Omental fat pad (tissue), 4 donors: ENCODE measurements around the gene SLC35B3. TPM values are rescaled to one million over a fixed set of nuclear protein-coding genes. Genes with fewer than 3 reads are reported as not detected.

Experiments
- ATAC-seq: fragments of 150-250 bp; one replicate; pipeline ENCODE4 v1.9.1; 2016; ENCODE audit warnings: mild to moderate bottlenecking, moderate library complexity; ENCODE audit not compliant: low FRiP score
- DNase-seq: peaks from one replicate; pipeline ENCODE4 v3.0.0-alpha.2; 2019; ENCODE audit warnings: low spot score
- CTCF ChIP-seq, 3 donors: fragments of 450-650 bp; IDR thresholded peaks; one replicate each; pipeline ENCODE4 v1.5.1; 2016 to 2017; ENCODE audit warnings: antibody characterized with exemption in 3 of 3, mild to moderate bottlenecking in 3 of 3, moderate library complexity in 2 of 3
- total RNA-seq, 4 donors: library from RNA; depleted of rRNA; stranded (reverse); fragments of >200 nt; gene quantifications; one replicate each; pipeline ENCODE4 v1.1.0, GENCODE V29; 2016

SLC35B3 gene
- 10 to 100 TPM; 12.5 to 18.8 (median 16.0) TPM for total RNA-seq

- ATAC-seq = peak; percentile 100
- DNase-seq = peak; percentile 94
- TF ChIP-seq CTCF (IDR thresholded peaks at IDR 0.05) = no peak
Measured at GRCh38 chr6:8435093-8435844, at the start of gene SLC35B3. Gene SLC35B3 (minus strand): TSS chr6:8435545.

GRCh38 chr6:8483650-8484049 is 48.3 kb upstream of the SLC35B3 start:
- no peak for TF ChIP-seq CTCF (IDR thresholded peaks at IDR 0.05)
- no peak for ATAC-seq
- no peak for DNase-seq

GRCh38 chr6:8481727-8482126 is 46.4 kb upstream of the SLC35B3 start:
- TF ChIP-seq CTCF (IDR thresholded peaks at IDR 0.05) = no peak
- ATAC-seq = no peak

GRCh38 chr6:8478418-8478817 is 43.1 kb upstream of the SLC35B3 start:
- DNase-seq (no peak), ATAC-seq (no peak)
- no peak for TF ChIP-seq CTCF (IDR thresholded peaks at IDR 0.05)

More at GRCh38 chr6:8481727-8482126, 46.4 kb upstream of the SLC35B3 start:
- DNase-seq = no peak

- DNase-seq = no peak
- no peak for ATAC-seq
- no peak for TF ChIP-seq CTCF (IDR thresholded peaks at IDR 0.05)
Measured at GRCh38 chr6:8476656-8477055, 41.3 kb upstream of the SLC35B3 start.

- no peak for DNase-seq
- ATAC-seq = no peak
- no peak for TF ChIP-seq CTCF (IDR thresholded peaks at IDR 0.05)
Measured at GRCh38 chr6:8468552-8469356, 33.4 kb upstream of the SLC35B3 start.
